AG09319 (cell line): ENCODE data around the gene THAP8.

Source experiments
- DNase-seq: peaks from one replicate; pipeline ENCODE4 v3.0.0-alpha.2; 2010; ENCODE audit warnings: low read depth; ENCODE audit errors: extremely low read depth
- TF ChIP-seq, protein P1 (sequence below): IDR thresholded peaks from 2 replicates; pipeline ENCODE4 v1.5.1; 2011; ENCODE audit warnings: low read depth, mild to moderate bottlenecking, inconsistent platforms, low read length, moderate library complexity

The THAP8 gene

DNA sequence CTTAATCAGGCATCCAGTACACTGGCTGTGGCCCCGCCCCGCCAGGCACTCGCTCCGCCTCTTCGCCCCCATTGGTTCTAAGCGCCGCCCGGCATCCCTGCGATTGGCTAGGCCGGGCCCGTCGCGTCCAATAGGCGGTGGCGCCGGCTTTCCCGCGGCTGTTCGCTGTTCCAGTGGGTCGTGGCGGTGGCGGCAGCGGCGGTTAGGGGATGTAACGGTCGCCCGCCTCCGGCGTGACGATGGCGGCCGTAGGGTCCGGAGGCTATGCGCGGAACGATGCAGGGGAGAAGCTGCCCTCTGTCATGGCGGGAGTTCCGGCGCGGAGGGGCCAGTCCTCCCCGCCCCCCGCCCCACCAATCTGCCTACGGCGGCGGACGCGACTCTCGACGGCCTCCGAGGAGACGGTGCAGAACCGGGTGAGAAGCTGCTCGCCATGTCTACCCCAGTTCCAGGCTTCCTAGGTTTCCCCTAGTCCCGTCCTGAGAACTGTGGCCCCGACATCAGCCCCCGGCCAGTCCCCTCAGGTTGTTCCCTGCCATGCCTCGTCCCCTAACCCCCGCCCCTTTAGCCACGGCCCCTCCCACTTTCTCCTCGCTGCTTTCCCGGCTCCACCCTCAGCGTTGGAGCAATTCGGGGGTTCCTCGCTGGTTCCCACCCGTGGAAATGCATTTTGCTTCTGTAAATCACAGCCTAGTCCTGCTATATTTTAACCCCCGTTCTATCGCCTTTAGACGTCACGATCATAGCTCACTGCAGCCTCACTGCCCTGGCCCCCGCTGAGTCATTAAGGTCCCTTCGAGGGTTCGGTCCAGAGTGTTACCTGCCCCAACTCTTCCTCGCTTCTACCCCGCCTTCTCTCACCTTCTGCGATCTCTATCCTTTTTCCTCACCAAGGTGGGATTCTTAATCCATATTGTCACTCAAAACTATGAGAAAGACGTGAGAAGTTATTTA is 925 bp upstream of the THAP8 start, which contains the start of gene WDR62:
WDR62 (plus strand) TSS at position 165 of the 954 bp plus-strand sequence; CDS start at position 240, 75 bp downstream.
- no peak for DNase-seq
- TF ChIP-seq, protein P1, sequence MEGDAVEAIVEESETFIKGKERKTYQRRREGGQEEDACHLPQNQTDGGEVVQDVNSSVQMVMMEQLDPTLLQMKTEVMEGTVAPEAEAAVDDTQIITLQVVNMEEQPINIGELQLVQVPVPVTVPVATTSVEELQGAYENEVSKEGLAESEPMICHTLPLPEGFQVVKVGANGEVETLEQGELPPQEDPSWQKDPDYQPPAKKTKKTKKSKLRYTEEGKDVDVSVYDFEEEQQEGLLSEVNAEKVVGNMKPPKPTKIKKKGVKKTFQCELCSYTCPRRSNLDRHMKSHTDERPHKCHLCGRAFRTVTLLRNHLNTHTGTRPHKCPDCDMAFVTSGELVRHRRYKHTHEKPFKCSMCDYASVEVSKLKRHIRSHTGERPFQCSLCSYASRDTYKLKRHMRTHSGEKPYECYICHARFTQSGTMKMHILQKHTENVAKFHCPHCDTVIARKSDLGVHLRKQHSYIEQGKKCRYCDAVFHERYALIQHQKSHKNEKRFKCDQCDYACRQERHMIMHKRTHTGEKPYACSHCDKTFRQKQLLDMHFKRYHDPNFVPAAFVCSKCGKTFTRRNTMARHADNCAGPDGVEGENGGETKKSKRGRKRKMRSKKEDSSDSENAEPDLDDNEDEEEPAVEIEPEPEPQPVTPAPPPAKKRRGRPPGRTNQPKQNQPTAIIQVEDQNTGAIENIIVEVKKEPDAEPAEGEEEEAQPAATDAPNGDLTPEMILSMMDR = no peak

DNA sequence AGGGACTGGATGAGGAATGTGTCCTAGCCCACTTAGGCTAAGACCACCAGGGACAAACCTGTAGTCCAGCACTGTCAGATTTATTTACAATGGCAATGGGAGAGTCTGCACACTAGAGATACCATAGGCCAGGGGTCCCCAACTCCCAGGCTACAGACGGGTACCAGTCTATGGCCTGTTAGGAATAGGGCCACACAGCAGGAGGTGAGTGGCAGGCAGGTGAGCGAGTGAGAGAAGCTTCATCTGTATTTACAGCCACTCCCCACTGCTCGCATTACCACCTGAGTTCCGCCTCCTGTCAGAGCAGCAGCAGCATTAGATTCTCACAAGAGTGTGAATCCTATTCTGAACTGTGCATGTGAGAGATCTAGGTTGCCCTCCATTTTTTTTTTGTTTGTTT is 2.4 kb downstream of the THAP8 start:
- TF ChIP-seq, protein P1 = no peak
- DNase-seq = no peak

GRCh38 chr19:36051236-36051635 is 2.8 kb downstream of the THAP8 start:
- TF ChIP-seq, protein P1 = peak; percentile 8; the same call in 1 of the 2 replicates
- DNase-seq = no peak

- no peak for DNase-seq
- TF ChIP-seq, protein P1 = no peak
Observed at GRCh38 chr19:36049080-36049698, 4.9 kb downstream of the THAP8 start.

GRCh38 chr19:36047835-36048234 is 6.2 kb downstream of the THAP8 start:
- TF ChIP-seq, protein P1 = no peak
- no peak for DNase-seq

- DNase-seq = no peak
- TF ChIP-seq, protein P1 = no peak
Observed at GRCh38 chr19:36046443-36047050, 7.5 kb downstream of the THAP8 start.

GRCh38 chr19:36043952-36044351 is 10.1 kb downstream of the THAP8 start:
- TF ChIP-seq, protein P1 = no peak
- no peak for DNase-seq
